Central memory CD8-positive, alpha-beta T cell (primary cell): ENCODE measurements around the gene MYMX.

Experiments
- ATAC-seq: fragments of 150-1000 bp; cut with Tn5 transposase; replicated peaks from 2 replicates; pipeline ENCODE4 v1.10.0; 2022; ENCODE audit warnings: mild to moderate bottlenecking, moderate FRiP score, moderate number of reproducible peaks; ENCODE audit not compliant: poor library complexity, severe bottlenecking; ENCODE audit errors: extremely low read depth
- DNase-seq, 2 donors: peaks; one replicate each; pipeline ENCODE4 v3.0.0; 2021; ENCODE audit warnings: low spot score in 2 of 2
- H3K27ac Mint-ChIP-seq: one replicate; pipeline ENCODE4 v1.8.0; 2022; ENCODE audit warnings: low read depth, mild to moderate bottlenecking, moderate library complexity, mixed read lengths
- H3K27me3 Mint-ChIP-seq: one replicate; pipeline ENCODE4 v1.8.0; 2022; ENCODE audit warnings: mixed read lengths
- H3K36me3 Mint-ChIP-seq: one replicate; pipeline ENCODE4 v1.8.0; 2022; ENCODE audit warnings: mild to moderate bottlenecking, moderate library complexity, mixed read lengths; ENCODE audit not compliant: insufficient read depth
- H3K4me1 Mint-ChIP-seq: one replicate; pipeline ENCODE4 v1.8.0; 2022; ENCODE audit warnings: mixed read lengths
- H3K4me3 Mint-ChIP-seq: one replicate; pipeline ENCODE4 v1.8.0; 2022; ENCODE audit warnings: mild to moderate bottlenecking, moderate library complexity, mixed read lengths
- H3K9me3 Mint-ChIP-seq: one replicate; pipeline ENCODE4 v1.8.0; 2022; ENCODE audit warnings: mixed read lengths

MYMX gene

GRCh38 chr6:44234101-44235025, 17.6 kb downstream of the MYMX start:
- ATAC-seq (no peak), DNase-seq (no peak)
- peaks cover 21% of the 10 kb centered on the region for H3K4me1 Mint-ChIP-seq
- H3K27me3 Mint-ChIP-seq, result no peaks in the 10 kb centered on the region
- H3K9me3 Mint-ChIP-seq, result no peaks in the 10 kb centered on the region
- peaks cover 8% of the 10 kb centered on the region for H3K36me3 Mint-ChIP-seq
- H3K4me3 Mint-ChIP-seq, result no peak overlapping the region
- H3K27ac Mint-ChIP-seq, result no peak overlapping the region

DNA sequence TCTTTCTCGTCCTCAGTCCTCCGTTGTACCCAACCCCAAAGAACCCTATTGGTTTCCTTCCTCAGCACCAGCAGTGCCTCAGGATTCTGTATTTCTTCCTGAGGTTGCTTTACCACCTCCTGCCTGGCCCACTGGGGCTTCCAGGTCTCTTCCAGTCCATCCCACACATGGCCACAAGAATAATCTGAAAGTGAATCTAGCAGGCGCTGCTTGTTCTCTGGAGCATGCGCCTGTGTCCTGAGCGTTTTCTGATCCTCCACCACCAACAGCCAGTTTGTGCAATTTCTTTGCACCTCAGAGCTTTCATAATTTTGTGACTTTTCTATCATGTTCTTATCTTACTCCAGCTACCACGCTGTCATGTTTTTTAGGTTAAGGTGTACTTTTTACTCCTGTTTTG, 18.5 kb downstream of the MYMX start:
- H3K36me3 Mint-ChIP-seq, result peaks cover 8% of the 10 kb centered on the region
- H3K27me3 Mint-ChIP-seq, result no peaks in the 10 kb centered on the region
- no peak overlapping the region for H3K27ac Mint-ChIP-seq
- no peak overlapping the region for H3K4me3 Mint-ChIP-seq
- no peaks in the 10 kb centered on the region for H3K9me3 Mint-ChIP-seq
- no peak for ATAC-seq
- peaks cover 21% of the 10 kb centered on the region for H3K4me1 Mint-ChIP-seq
- DNase-seq, result no peak

- DNase-seq (no peak), ATAC-seq (no peak)
- Mint-ChIP-seq H3K4me3 (no peak overlapping the region), H3K9me3 (no peaks in the 10 kb centered on the region), H3K27me3 (no peaks in the 10 kb centered on the region), H3K36me3 (peaks cover 8% of the 10 kb centered on the region), H3K4me1 (peaks cover 21% of the 10 kb centered on the region), H3K27ac (no peak overlapping the region)
Observed at GRCh38 chr6:44235891-44236516, 19.3 kb downstream of the MYMX start.

DNA sequence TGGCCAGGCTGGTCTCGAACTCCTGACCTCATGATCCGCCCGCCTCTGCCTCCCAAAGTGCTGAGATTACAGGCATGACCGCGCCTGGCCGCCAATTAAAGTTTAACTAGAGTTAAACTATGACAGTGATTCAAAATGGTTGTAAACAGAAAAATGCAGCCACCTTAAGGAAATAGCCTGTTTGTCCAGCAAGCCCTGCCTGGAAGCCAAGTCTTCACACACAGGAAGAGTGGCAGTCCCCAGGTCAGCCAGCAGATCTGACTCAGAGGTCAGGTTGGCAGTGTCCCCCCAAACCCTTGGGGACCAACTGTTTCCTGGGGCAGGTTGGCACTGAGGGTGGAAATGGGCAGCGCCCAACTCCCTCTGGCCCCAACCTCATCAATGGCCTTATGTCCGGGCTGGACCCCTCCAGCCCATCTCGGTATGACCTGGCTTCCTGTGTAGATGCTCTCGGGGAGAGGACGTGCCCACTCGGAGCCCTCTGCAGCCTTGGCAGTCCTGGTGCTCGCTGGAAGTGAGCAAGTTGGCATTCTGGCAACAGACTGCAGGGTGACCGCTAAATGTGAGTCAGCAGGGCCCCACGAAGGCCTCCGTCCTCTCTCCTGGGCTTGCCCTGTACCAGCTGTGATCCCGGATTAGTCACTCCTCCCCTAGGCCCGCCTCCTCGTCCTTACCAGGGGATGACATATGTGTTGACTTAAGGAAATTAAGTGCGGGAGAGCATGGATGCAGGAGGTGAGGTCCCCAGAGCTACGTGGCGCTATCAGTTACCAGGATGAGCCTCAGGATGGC, 20.5 kb downstream of the MYMX start:
- Mint-ChIP-seq H3K36me3 (peaks cover 8% of the 10 kb centered on the region), H3K4me1 (peaks cover 21% of the 10 kb centered on the region)

DNA sequence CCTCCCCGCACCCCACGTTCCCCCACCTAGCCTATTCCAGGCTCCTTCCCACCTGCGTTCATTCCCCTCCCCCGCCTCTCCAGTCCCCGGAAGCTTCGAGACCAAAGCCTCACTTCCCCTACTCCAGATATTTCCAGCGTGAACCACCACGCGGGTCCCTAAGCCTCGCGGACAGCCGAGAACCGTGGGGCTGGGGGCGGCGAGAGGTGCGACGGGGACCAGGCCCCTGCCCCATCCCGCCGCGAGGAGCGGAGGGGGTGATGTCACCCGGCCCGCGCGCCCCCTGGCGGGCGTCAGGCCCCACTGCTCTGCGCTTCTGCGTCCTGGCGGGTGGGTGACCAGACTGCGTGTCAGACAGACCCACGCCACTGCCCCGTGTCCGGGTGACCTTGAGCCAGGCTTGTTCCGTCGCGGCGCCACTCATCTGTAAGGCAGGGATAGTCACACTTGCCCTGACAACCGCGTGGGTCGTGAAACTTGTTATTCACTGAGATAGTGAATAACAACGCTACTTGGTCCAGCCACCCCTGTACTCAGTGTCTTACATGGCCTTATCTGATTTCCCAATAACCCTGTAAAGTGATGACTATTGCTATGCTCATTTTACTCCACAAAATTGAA, 21.2 kb downstream of the MYMX start:
- Mint-ChIP-seq H3K27ac (peak overlapping the region; percentile 88), H3K36me3 (peaks cover 8% of the 10 kb centered on the region), H3K4me3 (peak overlapping the region; percentile 90), H3K9me3 (no peaks in the 10 kb centered on the region), H3K27me3 (no peaks in the 10 kb centered on the region), H3K4me1 (peaks cover 21% of the 10 kb centered on the region)
- ATAC-seq, result peak; percentile 91
- DNase-seq, result peak; percentile 67 to 71

More for the DNA sequence above, 20.5 kb downstream of the MYMX start:
- no peaks in the 10 kb centered on the region for H3K27me3 Mint-ChIP-seq
- H3K9me3 Mint-ChIP-seq, result no peaks in the 10 kb centered on the region
- peak overlapping the region; percentile 88 for H3K27ac Mint-ChIP-seq
- H3K4me3 Mint-ChIP-seq, result peak overlapping the region; percentile 90
- DNase-seq (no peak), ATAC-seq (peak; percentile 71)

GRCh38 chr6:44238687-44239350, 22.1 kb downstream of the MYMX start:
- H3K4me3 Mint-ChIP-seq, result peak overlapping the region; percentile 90
- H3K36me3 Mint-ChIP-seq, result peaks cover 8% of the 10 kb centered on the region
- H3K27me3 Mint-ChIP-seq, result no peaks in the 10 kb centered on the region
- no peaks in the 10 kb centered on the region for H3K9me3 Mint-ChIP-seq
- peaks cover 16% of the 10 kb centered on the region for H3K4me1 Mint-ChIP-seq
- peak overlapping the region; percentile 12 for H3K27ac Mint-ChIP-seq
- no peak for DNase-seq
- no peak for ATAC-seq

- ATAC-seq (no peak), DNase-seq (no peak)
- Mint-ChIP-seq H3K27me3 (no peaks in the 10 kb centered on the region), H3K4me1 (peaks cover 32% of the 10 kb centered on the region), H3K4me3 (no peak overlapping the region), H3K9me3 (no peaks in the 10 kb centered on the region), H3K27ac (no peak overlapping the region), H3K36me3 (peaks cover 27% of the 10 kb centered on the region)
Observed at GRCh38 chr6:44243345-44243744, 26.6 kb downstream of the MYMX start.

DNA sequence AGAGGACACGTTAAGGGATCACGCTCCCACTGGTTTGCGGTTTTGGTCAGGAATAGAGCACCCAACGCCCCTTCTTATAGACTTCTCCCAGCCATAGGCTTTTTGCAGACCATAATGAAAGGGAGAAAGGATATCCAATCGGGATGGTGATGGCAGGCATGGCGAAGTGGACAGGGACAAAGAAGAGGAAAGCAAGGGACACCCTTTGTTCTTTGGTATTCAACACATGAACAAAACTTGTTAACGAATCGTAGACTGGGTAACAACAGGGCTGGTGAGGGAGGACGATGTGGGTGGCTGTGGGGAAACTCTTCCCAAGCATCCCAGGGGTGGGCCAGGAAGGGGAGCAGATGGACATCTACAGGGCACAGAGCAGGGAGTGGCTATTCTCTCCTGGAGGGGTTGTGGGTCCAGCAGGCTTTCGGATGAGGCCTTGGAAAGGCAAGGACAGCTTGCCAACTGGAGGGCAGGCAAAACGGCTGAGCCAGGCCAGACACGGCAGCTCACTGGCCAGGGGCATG, 28.7 kb downstream of the MYMX start:
- H3K4me1 Mint-ChIP-seq, result peaks cover 42% of the 10 kb centered on the region
- peak overlapping the region; percentile 100 for H3K4me3 Mint-ChIP-seq
- peak overlapping the region; percentile 100 for H3K27ac Mint-ChIP-seq
- no peaks in the 10 kb centered on the region for H3K9me3 Mint-ChIP-seq
- DNase-seq, result no peak
- no peaks in the 10 kb centered on the region for H3K27me3 Mint-ChIP-seq
- peaks cover 47% of the 10 kb centered on the region for H3K36me3 Mint-ChIP-seq
- ATAC-seq, result no peak

- peak overlapping the region; percentile 100 for H3K27ac Mint-ChIP-seq
- H3K36me3 Mint-ChIP-seq, result peaks cover 54% of the 10 kb centered on the region
- DNase-seq (peak; percentile 61 to 64), ATAC-seq (peak; percentile 26)
- no peaks in the 10 kb centered on the region for H3K27me3 Mint-ChIP-seq
- no peaks in the 10 kb centered on the region for H3K9me3 Mint-ChIP-seq
- H3K4me1 Mint-ChIP-seq, result peaks cover 47% of the 10 kb centered on the region
- peak overlapping the region; percentile 100 for H3K4me3 Mint-ChIP-seq
Observed at GRCh38 chr6:44245912-44246662, 29.4 kb downstream of the MYMX start.

- ATAC-seq, result peak; percentile 87
- peak within 1 kb of the TSS; percentile 100 for H3K27ac Mint-ChIP-seq
- peaks cover 61% of the 10 kb centered on the region for H3K36me3 Mint-ChIP-seq
Observed at GRCh38 chr6:44246663-44247337, 30.1 kb downstream of the MYMX start, which contains the start of gene HSP90AB1. Gene HSP90AB1, plus strand, starts transcription at chr6:44247101. Its CDS starts 1,529 bp downstream, at chr6:44248630.

More at GRCh38 chr6:44246663-44247337, 30.1 kb downstream of the MYMX start, which contains the start of gene HSP90AB1:
- DNase-seq, result peak; percentile 88 to 96
- Mint-ChIP-seq H3K27me3 (no peaks in the 10 kb centered on the region), H3K4me3 (peak within 1 kb of the TSS; percentile 100), H3K9me3 (no peaks in the 10 kb centered on the region), H3K4me1 (peaks cover 50% of the 10 kb centered on the region)
